ENCODE results near the gene THADA.
A peak's percentile ranks its signal among the peaks of the same experiment; 100 is the strongest.

- TF ChIP-seq, protein P1, sequence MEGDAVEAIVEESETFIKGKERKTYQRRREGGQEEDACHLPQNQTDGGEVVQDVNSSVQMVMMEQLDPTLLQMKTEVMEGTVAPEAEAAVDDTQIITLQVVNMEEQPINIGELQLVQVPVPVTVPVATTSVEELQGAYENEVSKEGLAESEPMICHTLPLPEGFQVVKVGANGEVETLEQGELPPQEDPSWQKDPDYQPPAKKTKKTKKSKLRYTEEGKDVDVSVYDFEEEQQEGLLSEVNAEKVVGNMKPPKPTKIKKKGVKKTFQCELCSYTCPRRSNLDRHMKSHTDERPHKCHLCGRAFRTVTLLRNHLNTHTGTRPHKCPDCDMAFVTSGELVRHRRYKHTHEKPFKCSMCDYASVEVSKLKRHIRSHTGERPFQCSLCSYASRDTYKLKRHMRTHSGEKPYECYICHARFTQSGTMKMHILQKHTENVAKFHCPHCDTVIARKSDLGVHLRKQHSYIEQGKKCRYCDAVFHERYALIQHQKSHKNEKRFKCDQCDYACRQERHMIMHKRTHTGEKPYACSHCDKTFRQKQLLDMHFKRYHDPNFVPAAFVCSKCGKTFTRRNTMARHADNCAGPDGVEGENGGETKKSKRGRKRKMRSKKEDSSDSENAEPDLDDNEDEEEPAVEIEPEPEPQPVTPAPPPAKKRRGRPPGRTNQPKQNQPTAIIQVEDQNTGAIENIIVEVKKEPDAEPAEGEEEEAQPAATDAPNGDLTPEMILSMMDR (IDR thresholded peaks at IDR 0.05; ENCODE audit: low read length): peak; percentile 56
- TF ChIP-seq EZH2 (IDR thresholded peaks at IDR 0.05; ENCODE audit: borderline replicate concordance, low read length): no peak
Observed at GRCh38 chr2:43605079-43605655, 9.3 kb upstream of the THADA start.
